GM21515 (cell line): ENCODE measurements around the gene PCCA.

Source experiments
- ATAC-seq: cut with Tn5 transposase; IDR thresholded peaks from one replicate; pipeline ENCODE4 v1.9.1; 2021; ENCODE audit not compliant: unreplicated experiment

The PCCA gene

DNA sequence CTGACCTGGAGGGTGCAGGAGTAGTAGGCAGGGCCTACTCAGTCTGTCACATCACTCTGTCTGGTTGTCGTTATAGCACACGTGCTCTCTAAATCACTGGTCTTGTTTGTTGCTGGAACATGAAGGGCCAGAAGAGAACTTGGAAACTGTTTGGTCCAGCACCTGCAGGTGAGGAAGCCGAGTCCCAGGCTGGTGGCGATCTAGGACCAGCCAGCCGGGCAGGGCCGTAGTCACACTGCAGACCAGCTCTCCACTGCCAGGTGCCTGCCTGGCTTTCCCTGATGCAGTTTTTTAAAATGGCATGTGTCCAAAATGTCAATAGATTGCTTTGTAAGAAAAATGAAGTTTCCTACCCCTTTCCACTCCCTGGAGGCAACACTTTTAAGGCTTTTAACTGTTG is 446.0 kb downstream of the PCCA start:
- no peak for ATAC-seq

DNA sequence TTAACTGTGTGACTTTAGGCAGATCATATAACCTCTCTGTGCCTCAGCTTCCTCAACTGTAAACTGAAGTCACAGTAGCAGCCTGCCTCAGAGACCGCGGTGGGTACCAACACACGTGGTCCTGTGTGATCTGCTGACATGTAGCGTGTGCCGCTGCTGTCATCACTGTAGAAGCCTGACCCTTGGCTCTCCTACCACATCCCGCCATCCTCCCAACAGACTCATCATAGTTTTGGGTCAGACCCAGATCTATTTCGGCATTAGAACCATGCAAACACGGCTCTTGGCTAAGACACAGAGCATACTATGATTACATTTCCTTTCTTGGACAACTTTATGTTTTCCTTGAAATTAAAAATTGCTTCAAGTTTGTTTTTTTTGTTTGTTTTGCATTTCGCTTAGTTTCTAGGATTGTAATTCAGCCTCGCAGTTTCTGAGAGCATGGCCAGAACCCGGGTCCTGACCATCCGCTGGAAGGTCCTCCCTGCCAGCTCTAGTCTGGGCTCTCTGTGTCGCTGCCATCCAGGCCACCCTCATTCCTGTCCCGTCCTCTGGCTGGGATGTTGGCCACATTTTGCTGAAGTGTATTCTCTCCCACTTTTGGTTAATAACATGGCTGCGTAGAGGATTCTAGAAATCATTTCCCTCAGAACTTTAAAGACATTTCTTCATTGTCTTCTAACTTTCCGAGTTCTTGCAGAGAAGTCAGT is 446.7 kb downstream of the PCCA start:
- no peak for ATAC-seq

DNA sequence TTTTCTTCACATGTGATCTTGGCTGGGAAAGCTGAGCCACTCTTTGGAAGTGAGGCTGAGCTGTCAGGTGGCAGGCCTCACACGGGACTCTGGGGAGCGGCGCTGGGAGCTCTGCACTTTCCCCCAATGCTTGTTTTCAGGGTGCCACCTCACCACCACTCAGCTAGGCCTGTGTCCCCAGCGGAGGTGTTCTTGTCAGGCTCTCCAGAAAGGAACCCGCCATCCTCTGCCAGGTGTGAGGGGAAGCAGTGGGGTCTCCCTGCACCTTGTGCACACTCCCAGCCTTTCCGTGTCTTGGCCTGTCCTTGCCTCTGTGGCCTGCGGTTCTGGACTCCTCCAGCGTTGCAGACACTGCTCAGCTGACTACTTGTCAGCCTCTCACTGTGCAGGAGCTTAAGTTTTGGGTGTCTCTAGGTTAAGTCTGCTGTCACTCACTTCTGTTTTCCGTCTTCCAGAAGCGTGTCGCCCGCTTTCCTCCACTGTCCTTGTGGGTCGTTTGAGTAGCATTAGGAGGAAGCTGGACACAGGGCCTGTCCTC is 447.8 kb downstream of the PCCA start:
- ATAC-seq, result no peak

DNA sequence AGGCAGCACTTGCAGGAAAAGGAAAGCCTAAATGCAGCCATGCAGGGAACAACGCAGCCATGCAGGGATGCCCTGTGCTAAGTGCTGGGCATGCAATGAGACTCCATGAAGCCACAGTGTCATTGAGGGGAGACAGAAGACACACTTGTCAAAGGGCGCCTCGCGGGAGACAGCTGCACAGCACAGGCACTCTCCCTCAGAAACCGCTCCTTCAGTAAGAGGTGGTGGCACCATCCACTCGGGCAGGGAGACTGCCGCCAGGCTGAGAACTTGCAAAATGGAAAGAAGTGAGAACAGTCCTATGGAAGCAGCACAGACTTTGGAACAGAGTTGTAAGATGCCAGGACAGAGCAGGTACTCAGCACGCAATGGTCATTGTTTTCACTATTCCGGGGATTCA is 448.6 kb downstream of the PCCA start:
- no peak for ATAC-seq

DNA sequence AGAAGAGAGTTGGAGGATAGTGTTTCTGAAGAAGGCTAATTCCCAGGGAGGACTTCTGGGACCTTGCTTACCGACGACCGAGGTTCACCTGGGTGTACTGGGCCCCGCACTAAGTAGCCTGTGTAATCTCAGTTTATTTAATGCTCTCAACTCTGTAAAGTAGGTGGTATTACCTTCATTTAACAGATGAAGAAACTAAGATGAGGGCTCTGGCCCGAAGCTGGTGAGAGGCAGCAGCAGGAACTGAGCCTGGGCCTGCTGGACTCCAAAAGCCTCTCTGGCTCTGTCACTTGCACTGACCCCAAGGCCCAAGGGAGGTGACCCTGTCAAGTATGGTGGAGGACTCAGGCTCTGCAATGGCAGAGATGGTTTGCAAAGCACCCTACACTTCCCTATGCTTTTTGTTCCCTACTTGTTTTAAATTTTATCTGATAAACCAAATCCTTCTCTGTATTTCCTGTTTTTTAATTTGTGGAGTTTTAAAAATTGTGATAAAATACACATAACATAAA is 449.1 kb downstream of the PCCA start:
- no peak for ATAC-seq

DNA sequence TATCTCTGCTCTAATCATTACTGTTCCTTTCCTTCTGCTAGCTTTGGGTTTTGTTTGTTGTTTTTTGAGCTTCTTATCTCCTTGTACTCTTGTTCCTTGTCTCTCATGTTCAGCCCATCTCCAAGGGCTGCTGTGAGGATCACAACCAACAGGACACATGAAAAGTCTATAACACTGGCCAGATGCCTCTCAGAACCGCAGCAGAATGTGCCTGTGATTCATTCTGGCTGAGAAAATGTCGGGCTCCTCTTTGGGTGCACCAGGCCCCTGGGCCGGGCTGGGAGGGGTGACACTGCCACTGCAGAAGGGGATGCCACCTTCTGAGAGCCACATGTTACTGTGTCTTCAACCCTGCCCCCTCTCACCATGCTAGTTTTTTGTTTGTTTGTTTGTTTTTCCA is 451.7 kb downstream of the PCCA start:
- no peak for ATAC-seq

DNA sequence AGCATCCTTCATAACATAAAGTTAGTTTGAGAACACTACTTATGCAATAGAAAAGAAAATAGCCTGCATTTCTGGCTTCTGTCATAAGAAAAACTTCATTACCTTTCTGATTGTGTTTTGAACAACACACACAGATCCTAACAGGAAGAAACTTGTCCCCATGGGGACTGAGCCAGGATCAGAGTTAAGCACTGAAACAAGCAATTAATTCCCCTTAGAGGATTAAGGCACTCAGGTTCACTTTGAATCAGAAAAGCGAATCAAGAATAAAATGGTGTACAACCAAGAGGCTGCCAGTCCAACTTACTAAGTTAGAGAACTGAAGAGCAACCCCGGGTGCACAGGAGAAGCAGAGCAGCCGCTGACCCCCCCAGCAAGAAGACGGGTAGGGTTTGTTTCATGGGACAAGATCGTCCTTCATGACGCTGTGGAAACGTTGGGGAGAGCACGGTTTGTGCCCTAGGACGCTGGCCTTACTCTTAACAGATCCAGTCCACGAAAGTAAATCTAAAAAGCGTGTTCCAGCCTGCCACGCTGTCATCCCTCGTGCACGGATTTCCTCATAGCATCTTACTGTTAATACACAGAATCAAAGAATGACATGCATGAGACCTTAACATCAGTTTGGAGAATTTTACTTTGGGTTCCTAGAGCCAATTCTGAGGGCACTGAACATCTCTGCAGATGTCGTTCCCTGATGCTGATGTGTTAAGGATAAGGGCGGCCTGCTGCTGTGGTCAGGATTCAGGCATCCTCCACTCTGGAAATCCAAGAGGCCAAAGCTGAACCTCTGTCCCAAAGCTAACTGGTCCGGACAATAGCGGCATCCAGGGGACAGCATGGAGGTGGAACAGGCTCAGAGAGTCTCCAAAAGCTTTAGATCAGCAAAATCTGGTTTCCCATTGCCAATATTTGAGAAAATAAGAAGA is 453.3 kb downstream of the PCCA start:
- no peak for ATAC-seq

DNA sequence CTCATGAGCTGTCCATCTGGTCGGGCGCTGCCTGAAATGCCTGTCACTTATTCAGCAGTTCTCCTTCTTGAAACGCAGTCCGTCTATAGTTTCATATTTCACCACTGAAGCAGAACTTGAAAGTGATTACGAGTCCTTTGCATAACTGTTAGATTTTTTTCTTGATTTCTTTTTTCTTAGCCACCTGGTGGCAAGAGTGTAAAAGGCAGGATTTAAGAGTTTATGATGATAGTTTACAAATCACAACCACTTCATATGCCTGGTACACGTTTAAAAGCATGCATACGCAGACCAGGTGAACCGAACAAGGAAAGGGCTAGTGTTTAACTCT is 453.9 kb downstream of the PCCA start:
- ATAC-seq, result peak; percentile 90

DNA sequence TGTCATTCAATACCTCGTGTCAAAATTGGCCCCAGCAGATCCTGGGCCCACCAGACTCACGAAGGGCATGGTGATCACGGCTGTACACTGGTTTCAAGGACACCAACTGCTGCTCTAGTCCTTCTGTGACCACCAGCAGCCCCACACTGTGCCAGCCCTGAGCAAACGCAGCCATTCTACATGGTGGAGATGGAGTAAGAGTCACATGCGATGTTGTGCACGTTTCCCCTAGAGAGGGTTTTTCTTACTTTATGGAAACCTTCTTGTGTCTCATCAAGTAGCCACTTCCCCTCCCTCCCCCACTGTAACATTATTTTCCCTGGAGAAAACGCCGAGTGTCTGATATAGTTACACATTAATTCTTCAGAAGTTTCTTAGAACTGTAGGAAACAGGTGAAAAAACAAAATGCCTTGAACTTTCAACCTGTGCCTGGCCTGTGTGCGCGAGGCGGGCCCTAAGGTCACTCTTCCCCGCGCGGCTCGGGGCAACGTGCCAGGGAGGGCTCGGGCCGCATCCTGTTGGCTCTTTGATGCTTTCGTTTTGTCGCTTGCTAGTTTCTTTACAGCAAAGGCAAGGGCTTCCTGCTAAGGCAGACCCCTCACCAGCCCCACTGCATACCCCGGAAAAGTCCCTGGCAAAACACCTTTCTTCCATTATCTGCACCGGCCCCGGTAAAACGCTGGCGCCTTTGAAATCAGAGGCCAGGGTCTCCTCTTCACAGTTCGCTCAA is 455.1 kb downstream of the PCCA start:
- no peak for ATAC-seq

DNA sequence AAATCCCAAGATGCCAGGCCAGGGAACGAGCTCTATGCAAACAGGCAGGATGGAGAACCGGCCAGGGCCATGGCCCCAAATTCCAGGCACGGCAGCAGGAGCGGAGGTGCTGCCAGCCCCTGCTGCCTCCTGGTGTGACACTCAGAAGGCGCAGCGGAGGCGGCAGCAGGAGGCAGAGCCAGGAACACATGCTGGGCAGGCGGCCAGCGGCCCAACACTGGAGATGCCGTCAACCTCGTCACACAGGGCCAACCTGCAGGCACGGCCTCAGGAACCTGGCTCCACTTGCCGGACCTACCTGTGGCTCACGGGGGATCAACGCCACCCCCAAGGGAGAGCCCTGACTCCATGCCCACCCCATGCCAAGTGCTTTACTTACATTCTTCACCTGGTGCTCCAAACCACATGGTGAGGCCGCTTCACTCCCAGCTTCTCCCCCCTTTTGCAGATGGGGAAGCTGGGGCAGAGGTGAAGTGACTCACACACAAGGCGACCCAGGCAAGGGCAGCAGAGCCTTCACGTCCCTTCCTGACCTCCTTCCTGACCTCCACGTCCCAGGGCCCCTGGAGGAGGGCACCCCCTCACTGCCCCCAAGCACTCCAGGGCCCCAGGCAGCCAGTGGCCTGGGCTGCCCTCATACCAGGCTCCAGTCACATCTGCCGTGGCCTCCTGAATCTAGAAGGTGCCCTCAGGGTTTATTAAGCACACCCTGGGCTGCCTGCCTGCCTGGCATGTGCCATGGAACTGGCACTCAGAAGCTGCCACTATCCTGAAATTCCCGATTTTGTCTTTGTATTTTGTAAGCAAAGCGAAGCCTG is 456.2 kb downstream of the PCCA start:
- ATAC-seq, result no peak

DNA sequence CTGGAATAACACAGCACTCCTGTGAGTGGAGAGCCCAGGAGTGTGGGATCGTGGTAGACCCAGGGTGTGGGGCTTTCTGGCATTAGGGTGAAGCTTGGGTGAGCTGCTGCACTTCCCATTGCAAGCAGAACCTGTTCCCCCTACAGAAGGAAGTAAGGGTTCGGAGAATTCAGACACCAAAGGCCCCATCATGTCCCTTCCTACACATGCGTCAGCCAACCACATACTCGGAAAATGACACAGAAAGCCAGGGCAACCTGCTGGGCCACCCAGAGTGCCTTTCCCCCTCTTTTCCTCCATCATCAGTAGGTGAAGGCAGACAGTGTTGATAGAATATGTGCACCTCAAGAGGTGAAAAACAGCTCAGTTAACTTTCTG is 456.8 kb downstream of the PCCA start:
- ATAC-seq, result no peak

DNA sequence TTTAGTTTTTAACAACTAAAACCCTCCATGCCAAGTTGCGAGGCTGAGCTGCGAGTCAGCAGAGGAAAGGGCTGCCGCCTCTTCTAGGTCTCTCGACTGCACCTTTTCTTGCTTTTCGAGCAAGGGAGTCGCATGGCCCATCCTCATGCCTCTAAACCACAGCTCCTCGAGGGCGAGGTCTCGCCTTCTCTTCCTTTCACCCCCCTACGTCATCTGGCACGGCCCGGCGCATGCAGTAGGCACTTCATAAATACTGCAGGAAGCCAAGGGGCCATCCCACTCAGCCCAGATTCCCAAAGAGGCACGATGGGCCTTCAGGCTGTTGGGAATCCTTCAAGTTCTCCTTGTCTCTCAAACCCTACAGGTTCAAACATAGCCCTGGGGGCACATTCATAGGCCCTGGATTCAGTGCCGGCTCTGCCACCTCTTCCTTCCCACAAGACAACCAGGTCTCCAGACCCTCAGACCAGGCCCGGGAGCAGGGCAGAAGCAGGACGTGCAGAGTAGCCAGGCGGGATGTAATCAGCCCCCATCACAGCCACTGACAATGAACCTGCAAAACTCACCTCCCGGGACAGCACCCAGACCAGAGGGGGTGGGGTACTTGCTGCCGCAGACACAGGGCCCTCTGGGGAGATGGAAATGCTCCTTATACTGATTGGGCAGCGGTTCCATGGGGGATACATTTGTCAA is 458.0 kb downstream of the PCCA start:
- ATAC-seq, result no peak

DNA sequence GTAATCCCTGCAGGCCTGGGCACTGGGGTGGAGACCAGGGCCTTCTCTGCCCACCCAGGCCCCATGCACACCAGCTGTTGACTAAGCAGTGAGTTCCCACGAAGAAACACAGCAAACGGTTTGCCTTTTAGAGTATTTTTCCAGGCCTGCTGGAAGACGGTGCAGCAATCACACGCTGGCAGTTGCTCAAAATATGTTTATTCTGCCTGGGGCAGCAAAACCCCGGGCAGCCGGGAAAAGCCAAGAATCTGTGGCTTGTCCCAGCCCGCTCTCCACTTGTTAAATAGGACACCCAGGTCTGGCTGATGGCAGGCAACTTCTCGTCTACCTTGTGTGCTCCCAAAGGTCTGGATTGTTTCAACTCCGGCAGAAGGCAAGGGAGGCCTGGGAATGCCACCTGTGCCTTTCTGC is 458.9 kb downstream of the PCCA start:
- ATAC-seq, result no peak

DNA sequence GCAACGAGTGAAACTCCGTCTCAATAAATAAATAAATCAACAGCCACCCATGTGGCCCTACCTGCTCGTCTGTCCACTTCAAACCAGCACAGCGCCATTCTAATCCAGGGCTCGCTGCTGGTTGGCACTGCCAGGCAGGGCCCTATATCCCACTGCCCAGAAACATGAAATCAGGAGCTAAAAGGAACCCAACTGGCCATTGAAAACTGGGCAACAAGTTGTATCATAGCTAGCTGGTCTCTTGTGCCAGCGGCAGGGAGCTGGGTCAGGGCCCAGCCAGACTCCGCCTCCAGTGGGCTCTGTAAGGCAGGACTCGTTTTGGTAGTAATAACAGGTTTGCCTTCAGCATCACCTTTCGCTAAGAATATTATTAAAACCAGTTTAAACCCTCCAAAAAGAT is 460.4 kb downstream of the PCCA start:
- no peak for ATAC-seq

DNA sequence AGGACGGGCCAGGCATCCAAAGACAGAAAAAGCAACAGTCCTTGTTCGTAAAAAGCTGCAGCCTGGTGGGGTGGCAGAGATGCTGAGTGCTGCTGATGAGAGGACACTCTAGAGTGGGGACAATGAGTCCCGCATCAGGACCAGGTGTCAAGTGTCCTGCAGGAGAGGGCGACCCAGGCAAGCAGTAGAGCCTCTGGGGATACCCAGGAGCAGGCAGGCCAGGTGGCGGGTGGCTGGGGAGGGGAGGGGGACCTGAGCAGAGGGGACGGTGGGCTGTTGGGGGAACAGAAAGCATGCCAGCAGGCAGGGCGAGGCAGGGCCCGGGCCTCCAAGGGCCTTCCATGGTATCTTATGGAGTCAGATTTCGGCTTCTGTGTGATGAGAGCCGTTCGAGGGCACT is 463.9 kb downstream of the PCCA start:
- no peak for ATAC-seq

DNA sequence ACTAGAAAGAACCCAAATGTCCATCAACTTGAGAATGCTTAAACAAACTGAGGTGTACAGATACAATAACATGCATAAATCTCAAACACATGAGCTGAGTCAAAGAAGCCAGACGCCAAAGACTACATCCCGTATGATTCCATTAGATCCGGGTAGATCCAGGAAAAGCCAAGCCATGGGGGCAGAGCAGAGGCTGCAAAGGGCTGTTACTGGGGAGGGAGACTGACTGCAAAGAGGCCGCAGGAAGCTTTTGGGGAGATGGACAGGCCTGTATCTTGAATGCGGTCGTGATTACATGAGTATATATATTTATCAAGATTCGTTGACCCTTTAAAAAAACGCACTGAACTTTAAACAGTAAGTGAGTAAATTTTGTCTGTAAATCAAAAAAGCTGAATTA is 471.0 kb downstream of the PCCA start:
- ATAC-seq, result no peak

DNA sequence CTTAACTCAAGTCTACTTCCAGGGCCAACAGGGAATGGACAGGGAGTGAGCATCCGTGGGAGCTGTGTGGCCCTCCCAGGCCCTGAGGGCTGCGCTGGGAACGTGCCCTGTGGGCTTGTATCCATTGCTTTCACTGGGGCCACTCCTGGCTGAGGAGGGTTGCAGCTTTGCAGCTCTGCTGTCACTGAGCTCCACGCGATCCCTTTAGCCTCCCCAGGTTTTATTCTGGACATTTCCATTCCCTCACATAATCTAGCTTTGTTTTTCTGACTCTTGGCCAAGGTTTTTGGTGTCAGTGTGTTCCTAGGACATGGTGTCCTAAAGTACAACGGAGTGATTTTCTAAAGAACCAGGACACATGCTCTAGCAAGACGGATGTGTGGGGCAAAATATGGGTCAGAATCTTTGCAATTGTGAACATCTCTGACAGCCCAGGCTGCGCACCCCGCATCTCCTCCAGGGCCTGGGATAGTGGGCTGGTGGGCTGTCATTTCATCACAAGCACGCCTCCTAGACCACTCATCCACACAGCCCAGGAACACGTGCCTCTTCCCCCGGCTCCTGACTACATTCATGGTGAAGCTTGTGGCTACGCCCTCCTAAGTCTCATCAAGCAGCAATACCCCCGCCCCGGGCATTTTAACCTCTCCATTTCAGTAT is 471.7 kb downstream of the PCCA start:
- no peak for ATAC-seq

DNA sequence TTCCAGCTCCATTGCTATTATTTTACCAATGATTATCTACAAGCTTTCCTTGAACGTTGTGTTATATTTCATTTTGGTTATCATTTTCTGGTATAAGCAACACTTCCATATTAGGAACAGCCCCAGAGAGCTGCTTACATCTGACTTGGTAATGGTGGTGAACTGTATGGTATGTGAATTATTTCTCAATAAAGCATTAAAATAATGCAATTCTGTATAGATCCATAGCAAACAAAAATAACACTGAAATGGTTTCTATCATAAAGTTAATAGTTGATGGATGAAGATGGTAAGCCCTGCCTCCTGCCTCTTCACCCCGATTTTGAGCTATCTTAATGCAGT is 472.2 kb downstream of the PCCA start:
- no peak for ATAC-seq

DNA sequence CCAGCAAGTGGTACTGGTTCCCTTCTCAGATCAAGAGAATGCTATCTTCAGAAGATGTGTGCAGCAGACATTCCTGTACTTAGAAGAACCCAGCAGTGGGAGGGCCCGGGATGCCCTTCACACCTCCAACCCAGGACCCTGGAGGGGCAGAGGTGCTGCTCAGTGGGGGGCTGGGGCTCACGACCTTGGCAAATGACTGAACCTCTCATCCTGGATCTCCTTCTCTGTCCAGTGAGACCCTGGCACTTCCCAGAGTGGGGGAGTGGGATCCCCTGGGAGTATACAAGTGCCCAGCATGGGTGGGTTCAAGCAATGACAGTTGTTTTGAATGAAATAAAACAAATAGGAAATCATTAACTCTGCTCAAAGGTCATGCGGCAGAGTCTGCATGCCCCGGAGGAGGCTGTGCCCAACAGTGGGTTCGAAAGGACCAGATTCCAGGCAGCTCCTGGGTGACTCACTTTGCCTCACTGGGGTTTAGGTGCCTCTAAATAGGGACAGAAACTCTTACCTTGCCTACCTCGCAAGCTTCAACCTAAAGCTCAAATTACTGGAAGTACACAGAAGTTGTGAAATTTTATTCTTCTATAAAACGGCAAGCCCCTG is 472.8 kb downstream of the PCCA start:
- ATAC-seq, result no peak
